ENCODE data around the gene APOC1. TPM values are rescaled to one million over a fixed set of nuclear protein-coding genes. Genes with fewer than 3 reads are reported as not detected.
"Not testable (repeated sequence)": the region's sequence is repeated elsewhere in the genome, so short reads cannot be mapped to it uniquely, and the experiment has no call there.

The APOC1 gene
- total and polyA plus RNA-seq, 2 experiments from 2014 or later: 0.49 TPM; not detected in 1

GRCh38 chr19:44887648-44888047 is 26.8 kb upstream of the APOC1 start:
- Histone ChIP-seq H3K36me3 (ENCODE audit: low read depth) (no peaks in the 10 kb centered on the region), H3K9me3 (ENCODE audit: low read depth) (no peaks in the 10 kb centered on the region), H3K9me2 (ENCODE audit: insufficient read depth) (no peaks in the 10 kb centered on the region), H3K79me2 (ENCODE audit: insufficient read depth) (peaks cover 16% of the 10 kb centered on the region), H3K9ac (no peak overlapping the region), H3K27me3 (replicated peaks; ENCODE audit: insufficient read depth) (no peaks in the 10 kb centered on the region), H4K20me1 (ENCODE audit: insufficient read depth) (no peaks in the 10 kb centered on the region), H3K27ac (no peak overlapping the region), H3K4me1 (ENCODE audit: insufficient read depth) (peaks cover 9% of the 10 kb centered on the region), H2AFZ (no peak overlapping the region), H3K4me3 (no peak overlapping the region), H3K4me2 (ENCODE audit: unreplicated experiment) (no peak overlapping the region), H3F3A (ENCODE audit: insufficient read depth) (peaks cover 13% of the 10 kb centered on the region)
- 72 to 81% methylated on average over 4 of the region's 4 CpGs for WGBS, 2 experiments (ENCODE audit: low coverage in 1 of 2, low lambda C conversion rate in 2 of 2, missing lambda C conversion rate in 2 of 2)
- TF ChIP-seq EZH2phosphoT487 (IDR thresholded peaks at IDR 0.05; ENCODE audit: insufficient read depth, low read depth) (no peak), EZH2 (IDR thresholded peaks at IDR 0.05; ENCODE audit: insufficient read depth, poor library complexity, severe bottlenecking) (no peak)
- in situ Hi-C loops (cut with MboI): no loop called here
- no peak for DNase-seq

GRCh38 chr19:44888335-44888734 is 26.1 kb upstream of the APOC1 start:
- H3K9me3 ChIP-seq (ENCODE audit: low read depth); H3K36me3 ChIP-seq (ENCODE audit: low read depth); H3K9ac ChIP-seq; H3K4me2 ChIP-seq (ENCODE audit: unreplicated experiment); H3K27ac ChIP-seq; H2AFZ ChIP-seq; in situ Hi-C loops (cut with MboI); H3K27me3 ChIP-seq (replicated peaks; ENCODE audit: insufficient read depth); H4K20me1 ChIP-seq (ENCODE audit: insufficient read depth); H3K4me1 ChIP-seq (ENCODE audit: insufficient read depth); DNase-seq; H3K4me3 ChIP-seq; H3K9me2 ChIP-seq (ENCODE audit: insufficient read depth): not testable (repeated sequence)
- peaks cover 13% of the 10 kb centered on the region for H3F3A ChIP-seq (ENCODE audit: insufficient read depth)
- 98 to 100% methylated on average over 5 of the region's 5 CpGs for WGBS, 2 experiments (ENCODE audit: low coverage in 1 of 2, low lambda C conversion rate in 2 of 2, missing lambda C conversion rate in 2 of 2)
- peaks cover 22% of the 10 kb centered on the region for H3K79me2 ChIP-seq (ENCODE audit: insufficient read depth)

- Histone ChIP-seq H3K36me3 (ENCODE audit: low read depth) (no peaks in the 10 kb centered on the region), H4K20me1 (ENCODE audit: insufficient read depth) (no peaks in the 10 kb centered on the region), H3K9ac (peak overlapping the region; percentile 79), H3K4me2 (ENCODE audit: unreplicated experiment) (peak overlapping the region; percentile 99), H3K27me3 (replicated peaks; ENCODE audit: insufficient read depth) (no peaks in the 10 kb centered on the region), H3K9me2 (ENCODE audit: insufficient read depth) (no peaks in the 10 kb centered on the region), H3F3A (ENCODE audit: insufficient read depth) (peaks cover 13% of the 10 kb centered on the region), H3K27ac (peak overlapping the region; percentile 90), H3K79me2 (ENCODE audit: insufficient read depth) (peaks cover 36% of the 10 kb centered on the region), H3K4me1 (ENCODE audit: insufficient read depth) (peaks cover 9% of the 10 kb centered on the region), H3K4me3 (peak overlapping the region; percentile 69), H3K9me3 (ENCODE audit: low read depth) (no peaks in the 10 kb centered on the region), H2AFZ (peak overlapping the region; percentile 76)
- TF ChIP-seq EZH2 (IDR thresholded peaks at IDR 0.05; ENCODE audit: insufficient read depth, poor library complexity, severe bottlenecking) (no peak), EZH2phosphoT487 (IDR thresholded peaks at IDR 0.05; ENCODE audit: insufficient read depth, low read depth) (no peak)
- 52 to 53% methylated on average over 17 of the region's 17 CpGs for WGBS, 2 experiments (ENCODE audit: low coverage in 1 of 2, low lambda C conversion rate in 2 of 2, missing lambda C conversion rate in 2 of 2)
- no peak for DNase-seq
- in situ Hi-C loops (cut with MboI): no loop called here
These were observed 24.5 kb upstream of the APOC1 start for GRCh38 chr19:44889830-44890365.

DNA sequence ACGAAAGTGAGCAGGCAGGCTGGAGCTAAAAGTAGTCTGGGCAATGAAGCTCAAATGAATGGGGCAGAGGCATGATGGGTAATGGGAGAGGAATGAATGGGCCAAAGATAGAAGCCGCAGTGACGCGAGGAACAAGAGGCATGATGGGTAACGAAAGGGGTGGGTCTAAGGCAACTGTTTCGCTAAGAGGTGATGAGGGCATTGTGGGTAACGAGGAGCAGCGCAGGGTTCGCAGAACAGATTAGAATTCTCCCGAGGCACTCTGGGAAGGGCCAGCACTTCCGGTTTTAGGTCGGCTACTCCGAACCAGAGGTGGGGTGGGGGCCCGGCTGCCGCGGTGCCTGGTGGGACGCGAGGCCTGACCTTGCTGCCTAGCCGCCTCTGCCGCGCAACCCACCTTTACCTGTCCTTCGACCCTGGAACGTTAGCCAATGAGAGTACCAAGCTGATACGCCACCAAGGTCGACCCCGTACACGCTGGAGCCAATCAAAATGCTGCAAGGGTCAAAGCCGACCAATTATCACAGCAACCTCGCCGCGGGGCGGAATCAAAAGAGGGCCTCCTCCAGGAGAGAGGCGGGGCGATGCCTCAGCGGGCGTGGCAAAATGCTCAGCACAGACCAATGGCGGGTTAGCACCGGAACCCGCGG is 23.9 kb upstream of the APOC1 start:
- Histone ChIP-seq H3K9me2 (ENCODE audit: insufficient read depth) (no peaks in the 10 kb centered on the region), H4K20me1 (ENCODE audit: insufficient read depth) (no peaks in the 10 kb centered on the region), H3K36me3 (ENCODE audit: low read depth) (no peaks in the 10 kb centered on the region), H2AFZ (peak overlapping the region; percentile 76), H3K4me1 (ENCODE audit: insufficient read depth) (peaks cover 9% of the 10 kb centered on the region), H3K79me2 (ENCODE audit: insufficient read depth) (peaks cover 38% of the 10 kb centered on the region), H3K9ac (peak overlapping the region; percentile 79), H3K4me2 (ENCODE audit: unreplicated experiment) (peak overlapping the region; percentile 99), H3K4me3 (peak overlapping the region; percentile 69), H3K27ac (peak overlapping the region; percentile 90), H3K9me3 (ENCODE audit: low read depth) (no peaks in the 10 kb centered on the region), H3F3A (ENCODE audit: insufficient read depth) (peaks cover 13% of the 10 kb centered on the region), H3K27me3 (replicated peaks; ENCODE audit: insufficient read depth) (no peaks in the 10 kb centered on the region)
- peak; percentile 99 for DNase-seq
- TF ChIP-seq EZH2 (IDR thresholded peaks at IDR 0.05; ENCODE audit: insufficient read depth, poor library complexity, severe bottlenecking) (no peak), EZH2phosphoT487 (IDR thresholded peaks at IDR 0.05; ENCODE audit: insufficient read depth, low read depth) (no peak)
- in situ Hi-C loops (cut with MboI): no loop called here
- 0 to 2% methylated on average over 40 of the region's 40 CpGs for WGBS, 2 experiments (ENCODE audit: low coverage in 1 of 2, low lambda C conversion rate in 2 of 2, missing lambda C conversion rate in 2 of 2)
